ENCODE data around the gene COQ8B.

Gene COQ8B

DNA sequence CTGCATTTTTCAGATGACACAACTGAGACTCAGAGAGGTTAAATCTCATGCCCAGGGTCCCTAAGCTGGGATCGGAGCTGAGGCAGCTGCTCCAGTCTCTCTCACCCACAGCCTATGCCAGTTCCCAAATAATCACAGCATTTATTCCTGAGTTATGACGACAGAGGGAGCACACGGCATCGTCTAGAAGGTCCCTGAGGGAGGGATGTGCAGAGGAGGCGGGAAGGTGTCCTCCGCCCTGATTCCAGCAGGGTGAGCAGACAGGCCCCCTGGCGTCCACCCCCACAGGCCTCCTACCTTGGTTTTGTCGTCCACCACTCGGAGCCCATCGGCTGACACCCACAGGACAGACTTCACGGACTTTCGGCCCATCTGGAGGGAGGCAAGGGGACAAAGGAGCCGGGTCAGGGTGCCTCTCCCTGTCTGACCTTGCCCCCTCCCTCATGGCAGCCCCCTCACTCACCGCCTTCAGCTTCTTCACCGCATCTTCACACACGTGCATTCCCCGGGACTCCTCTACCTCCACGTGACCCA lies 34.2 kb downstream of the COQ8B start:
- DNase-seq (ENCODE audit: extremely low read depth, low read depth), result no peak
- TF ChIP-seq, protein P1, sequence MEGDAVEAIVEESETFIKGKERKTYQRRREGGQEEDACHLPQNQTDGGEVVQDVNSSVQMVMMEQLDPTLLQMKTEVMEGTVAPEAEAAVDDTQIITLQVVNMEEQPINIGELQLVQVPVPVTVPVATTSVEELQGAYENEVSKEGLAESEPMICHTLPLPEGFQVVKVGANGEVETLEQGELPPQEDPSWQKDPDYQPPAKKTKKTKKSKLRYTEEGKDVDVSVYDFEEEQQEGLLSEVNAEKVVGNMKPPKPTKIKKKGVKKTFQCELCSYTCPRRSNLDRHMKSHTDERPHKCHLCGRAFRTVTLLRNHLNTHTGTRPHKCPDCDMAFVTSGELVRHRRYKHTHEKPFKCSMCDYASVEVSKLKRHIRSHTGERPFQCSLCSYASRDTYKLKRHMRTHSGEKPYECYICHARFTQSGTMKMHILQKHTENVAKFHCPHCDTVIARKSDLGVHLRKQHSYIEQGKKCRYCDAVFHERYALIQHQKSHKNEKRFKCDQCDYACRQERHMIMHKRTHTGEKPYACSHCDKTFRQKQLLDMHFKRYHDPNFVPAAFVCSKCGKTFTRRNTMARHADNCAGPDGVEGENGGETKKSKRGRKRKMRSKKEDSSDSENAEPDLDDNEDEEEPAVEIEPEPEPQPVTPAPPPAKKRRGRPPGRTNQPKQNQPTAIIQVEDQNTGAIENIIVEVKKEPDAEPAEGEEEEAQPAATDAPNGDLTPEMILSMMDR (IDR thresholded peaks at IDR 0.05; ENCODE audit: low read depth, low read length, missing control alignments), result no peak
- no peak overlapping the region for H3K4me3 ChIP-seq (replicated peaks; ENCODE audit: low read depth, low read length)

DNA sequence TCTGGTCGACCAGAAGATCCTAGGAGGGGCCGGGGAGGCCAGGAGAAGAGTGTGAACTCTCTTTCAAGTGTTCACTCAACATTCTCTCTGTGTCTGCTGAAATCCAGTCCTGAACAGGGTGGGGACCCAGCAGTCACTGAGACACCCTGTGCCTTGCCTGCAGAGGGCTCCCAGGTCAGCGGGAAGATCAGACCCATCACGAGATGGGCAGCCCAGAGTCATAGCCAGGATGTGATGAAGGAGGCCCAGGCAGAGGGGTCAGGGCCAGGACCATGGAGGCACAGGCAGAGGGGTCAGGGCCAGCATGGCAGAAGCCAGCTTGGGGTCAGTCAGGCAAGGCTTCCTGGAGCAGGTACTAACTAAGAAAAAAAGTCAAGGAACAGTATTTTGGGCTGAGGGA lies 35.6 kb downstream of the COQ8B start:
- TF ChIP-seq, protein P1 (IDR thresholded peaks at IDR 0.05; ENCODE audit: low read depth, low read length, missing control alignments), result no peak

DNA sequence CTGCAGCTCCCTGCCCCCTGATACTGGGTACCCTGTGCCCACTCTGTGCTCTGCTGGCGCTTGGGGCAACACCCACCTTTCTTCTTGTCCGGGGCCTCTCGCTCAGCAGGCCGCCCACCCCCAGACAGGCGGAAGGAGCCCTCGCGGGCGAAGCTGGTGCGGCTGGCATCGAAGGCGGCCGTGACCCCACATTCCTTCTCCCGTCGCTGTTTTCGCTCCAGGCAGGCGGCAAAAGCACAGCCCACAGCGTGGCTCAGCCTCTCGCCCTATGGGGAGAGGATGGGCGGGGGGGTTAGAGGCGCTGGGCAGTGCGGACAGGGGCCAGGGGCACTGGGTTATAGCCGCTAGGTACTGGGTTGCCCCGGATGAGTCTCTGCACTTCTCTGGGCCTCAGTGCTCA lies 39.5 kb downstream of the COQ8B start:
- TF ChIP-seq, protein P1 (IDR thresholded peaks at IDR 0.05; ENCODE audit: low read depth, low read length, missing control alignments), result no peak
- DNase-seq (ENCODE audit: extremely low read depth, low read depth), result no peak
- no peak overlapping the region for H3K4me3 ChIP-seq (replicated peaks; ENCODE audit: low read depth, low read length)

More for the DNA sequence above, 35.6 kb downstream of the COQ8B start:
- no peak overlapping the region for H3K4me3 ChIP-seq (replicated peaks; ENCODE audit: low read depth, low read length)
- no peak for DNase-seq (ENCODE audit: extremely low read depth, low read depth)

DNA sequence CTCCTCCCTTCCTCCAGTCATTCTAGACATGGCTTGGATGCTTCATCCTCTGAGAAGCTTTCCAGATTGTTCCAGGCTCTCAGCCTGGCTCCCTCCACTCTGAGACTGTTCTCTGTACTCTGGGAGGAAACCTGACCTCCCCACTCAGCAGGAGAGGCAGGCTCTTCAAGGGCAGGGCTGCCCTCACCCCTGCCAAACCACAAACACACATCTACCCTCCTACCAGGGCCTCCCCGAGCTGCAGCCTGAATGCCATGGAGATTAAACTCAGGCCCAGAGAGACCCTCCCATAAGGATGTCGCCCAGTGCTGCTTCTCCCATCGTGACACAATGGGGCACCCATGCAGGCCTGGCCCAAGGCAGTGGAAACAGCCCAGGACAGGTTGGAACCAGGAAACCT lies 42.4 kb downstream of the COQ8B start:
- TF ChIP-seq, protein P1 (IDR thresholded peaks at IDR 0.05; ENCODE audit: low read depth, low read length, missing control alignments), result no peak
- no peak for DNase-seq (ENCODE audit: extremely low read depth, low read depth)
- H3K4me3 ChIP-seq (replicated peaks; ENCODE audit: low read depth, low read length), result no peak overlapping the region

DNA sequence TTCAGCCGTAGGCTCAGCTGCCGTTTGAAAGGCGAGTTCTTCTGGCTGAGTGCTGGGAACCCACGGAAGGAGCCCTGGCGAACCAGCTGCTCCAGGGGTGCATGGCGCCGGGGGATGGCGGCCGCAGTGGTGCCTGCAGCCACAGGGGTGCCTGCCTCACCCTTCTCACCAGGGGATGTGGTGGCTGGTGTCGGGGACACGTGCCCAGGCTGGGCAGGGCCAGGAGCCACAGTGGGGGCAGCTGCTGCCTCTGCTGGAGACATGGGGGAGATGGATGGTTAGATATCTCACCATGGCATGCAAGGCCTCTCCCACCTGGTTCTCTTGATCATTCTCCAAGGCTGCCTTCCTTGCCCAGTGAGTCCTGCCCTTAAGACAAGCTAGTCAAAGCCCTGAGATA lies 43.3 kb downstream of the COQ8B start:
- no peak for DNase-seq (ENCODE audit: extremely low read depth, low read depth)
- TF ChIP-seq, protein P1 (IDR thresholded peaks at IDR 0.05; ENCODE audit: low read depth, low read length, missing control alignments), result no peak
- H3K4me3 ChIP-seq (replicated peaks; ENCODE audit: low read depth, low read length), result no peak overlapping the region

DNA sequence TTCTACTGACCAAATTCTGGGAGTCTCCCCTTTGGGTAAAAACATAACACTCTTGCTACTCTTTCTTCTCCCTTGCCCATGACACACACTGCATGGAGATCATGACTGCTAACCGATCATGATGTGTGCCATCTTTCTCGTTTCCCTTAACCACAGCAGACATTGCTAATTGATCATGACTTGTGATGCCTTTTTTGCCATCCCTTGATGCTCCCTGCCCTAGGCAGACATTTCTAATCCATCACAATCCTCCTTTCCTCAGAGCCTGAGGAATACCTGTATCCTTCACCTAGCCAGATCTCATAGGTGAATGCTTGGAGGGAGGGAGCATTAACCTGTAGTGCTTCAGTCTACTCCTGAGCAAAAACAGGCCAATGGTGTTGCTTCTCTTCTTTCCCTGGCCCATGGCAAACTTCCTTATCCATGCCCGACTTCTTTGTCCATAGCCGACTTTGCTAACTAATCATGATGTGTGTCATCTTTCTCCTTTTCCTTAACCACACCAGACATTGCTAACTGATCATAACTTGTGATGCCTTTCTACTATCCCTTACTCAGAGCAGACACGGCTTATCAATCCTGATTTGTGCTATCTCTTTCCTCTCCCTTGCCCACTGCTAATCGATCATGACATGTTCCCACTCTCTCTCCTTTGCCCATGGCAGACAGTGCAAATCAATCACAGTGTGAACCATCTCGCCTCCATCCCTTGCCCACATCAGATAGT lies 44.0 kb downstream of the COQ8B start:
- TF ChIP-seq, protein P1 (IDR thresholded peaks at IDR 0.05; ENCODE audit: low read depth, low read length, missing control alignments), result no peak
- H3K4me3 ChIP-seq (replicated peaks; ENCODE audit: low read depth, low read length), result no peak overlapping the region
- no peak for DNase-seq (ENCODE audit: extremely low read depth, low read depth)
